ENCODE measurements around the gene TTLL13. TPM values are rescaled to one million over a fixed set of nuclear protein-coding genes. Genes with fewer than 3 reads are reported as not detected.
"Not testable (repeated sequence)": the region's sequence is repeated elsewhere in the genome, so short reads cannot be mapped to it uniquely, and the experiment has no call there.

The TTLL13 gene
- total and polyA plus RNA-seq, 9 of the 15 experiments (the other 6 are each of a cell fraction or from before 2014, with no cell fraction given) = 0.05 to 0.24 (median 0.11) TPM; not detected in 1

- TF ChIP-seq SP1 (CRISPR knock-in tag; IDR thresholded peaks at IDR 0.05) (peak; percentile 40; the same call in 1 of the 2 replicates), SMC3 (conservative IDR thresholded peaks at IDR 0.05; ENCODE audit: insufficient read depth, low read depth, low read length) (peak; percentile 73), REST (IDR thresholded peaks at IDR 0.05; ENCODE audit: borderline replicate concordance) (peak; percentile 68)
- not testable (repeated sequence) for TF ChIP-seq REST (CRISPR knock-in tag; IDR thresholded peaks at IDR 0.05; ENCODE audit: low read depth)
Measured at GRCh38 chr15:90293040-90293810, 43.9 kb downstream of the TTLL13 start (continued).

Measured in K562 (cell line).